ENCODE results near the gene SGCG.

- TF ChIP-seq CTCF (IDR thresholded peaks at IDR 0.05; ENCODE audit: low read length), result no peak
- TF ChIP-seq EZH2 (IDR thresholded peaks at IDR 0.05; ENCODE audit: borderline replicate concordance, low read length), result no peak
Measured at GRCh38 chr13:23182142-23182541, 1.4 kb downstream of the SGCG start.
